ENCODE data around the gene SASS6.

The SASS6 gene

DNA sequence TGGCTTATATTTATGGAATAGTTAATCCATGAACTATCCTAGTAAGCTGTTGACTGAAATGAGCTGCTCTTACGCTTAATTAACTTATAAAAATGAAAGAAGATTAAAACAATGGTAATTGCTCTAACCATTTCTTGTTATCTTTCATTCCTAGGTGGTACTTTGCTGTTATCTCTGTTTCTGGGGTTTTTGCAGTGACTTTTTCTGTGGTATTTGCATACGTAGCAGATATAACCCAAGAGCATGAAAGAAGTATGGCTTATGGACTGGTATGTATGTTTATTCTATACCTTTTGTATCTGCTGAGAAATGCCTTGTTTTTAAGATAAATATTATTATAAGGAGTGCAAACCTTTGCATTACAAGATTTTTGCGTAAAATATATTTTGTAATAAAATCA is 71.0 kb downstream of the SASS6 start (continued):
- TF ChIP-seq, protein P1, sequence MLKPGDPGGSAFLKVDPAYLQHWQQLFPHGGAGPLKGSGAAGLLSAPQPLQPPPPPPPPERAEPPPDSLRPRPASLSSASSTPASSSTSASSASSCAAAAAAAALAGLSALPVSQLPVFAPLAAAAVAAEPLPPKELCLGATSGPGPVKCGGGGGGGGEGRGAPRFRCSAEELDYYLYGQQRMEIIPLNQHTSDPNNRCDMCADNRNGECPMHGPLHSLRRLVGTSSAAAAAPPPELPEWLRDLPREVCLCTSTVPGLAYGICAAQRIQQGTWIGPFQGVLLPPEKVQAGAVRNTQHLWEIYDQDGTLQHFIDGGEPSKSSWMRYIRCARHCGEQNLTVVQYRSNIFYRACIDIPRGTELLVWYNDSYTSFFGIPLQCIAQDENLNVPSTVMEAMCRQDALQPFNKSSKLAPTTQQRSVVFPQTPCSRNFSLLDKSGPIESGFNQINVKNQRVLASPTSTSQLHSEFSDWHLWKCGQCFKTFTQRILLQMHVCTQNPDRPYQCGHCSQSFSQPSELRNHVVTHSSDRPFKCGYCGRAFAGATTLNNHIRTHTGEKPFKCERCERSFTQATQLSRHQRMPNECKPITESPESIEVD (tag by site-specific recombination; IDR thresholded peaks at IDR 0.05) = no peak; the same call in 1 of the 2 replicates

DNA sequence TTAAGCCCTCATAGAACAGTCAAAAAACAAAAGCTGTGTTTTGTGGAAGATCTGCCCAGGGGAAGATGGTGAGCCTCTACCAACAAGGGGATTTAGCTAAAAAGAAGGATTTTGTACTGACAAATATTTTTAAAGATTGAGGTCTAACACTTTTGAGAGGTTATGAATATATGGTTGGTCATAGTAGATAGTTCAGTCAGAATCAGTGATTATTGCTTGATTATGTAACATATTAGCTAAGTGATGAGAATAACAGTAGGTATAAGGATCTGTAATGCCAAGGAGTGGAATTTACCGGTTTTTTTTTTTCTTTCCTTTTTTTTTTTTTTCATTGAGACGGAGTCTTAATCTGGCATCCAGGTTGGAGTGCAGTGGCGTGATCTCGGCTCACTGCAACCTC is 79.0 kb downstream of the SASS6 start:
- POLR2A ChIA-PET = no interaction called here
- Histone ChIP-seq H3K4me1 (ENCODE audit: control insufficient read depth, insufficient read depth, low read length) (peaks cover 2% of the 10 kb centered on the region; the same call in 1 of the 2 replicates), H3K27ac (ENCODE audit: extremely low read depth, low read depth, low read length) (no peak overlapping the region), H3K4me3 (ENCODE audit: low read depth, low read length) (no peak overlapping the region), H3K9me3 (ENCODE audit: control insufficient read depth, insufficient read depth, low read depth, low read length) (no peaks in the 10 kb centered on the region), H3K36me3 (ENCODE audit: control insufficient read depth in 2 of 2, insufficient read depth in 1 of 2, low read length in 2 of 2) (peaks cover 2 to 3% of the 10 kb centered on the region in 2 experiments)
- CTCF ChIA-PET = interaction anchor here (1.0 kb wide), 1 partner anchor 403 kb away, joined by 5 read pairs; no protein-coding TSS in a partner anchor
- TF ChIP-seq, protein P2, sequence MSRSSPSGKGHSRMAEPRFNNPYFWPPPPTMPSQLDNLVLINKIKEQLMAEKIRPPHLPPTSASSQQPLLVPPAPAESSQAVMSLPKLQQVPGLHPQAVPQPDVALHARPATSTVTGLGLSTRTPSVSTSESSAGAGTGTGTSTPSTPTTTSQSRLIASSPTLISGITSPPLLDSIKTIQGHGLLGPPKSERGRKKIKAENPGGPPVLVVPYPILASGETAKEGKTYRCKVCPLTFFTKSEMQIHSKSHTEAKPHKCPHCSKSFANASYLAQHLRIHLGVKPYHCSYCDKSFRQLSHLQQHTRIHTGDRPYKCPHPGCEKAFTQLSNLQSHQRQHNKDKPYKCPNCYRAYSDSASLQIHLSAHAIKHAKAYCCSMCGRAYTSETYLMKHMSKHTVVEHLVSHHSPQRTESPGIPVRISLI (tag by site-specific recombination; IDR thresholded peaks at IDR 0.05) = peak; percentile 72; the same call in 1 of the 2 replicates
- TF ChIP-seq, protein P3, sequence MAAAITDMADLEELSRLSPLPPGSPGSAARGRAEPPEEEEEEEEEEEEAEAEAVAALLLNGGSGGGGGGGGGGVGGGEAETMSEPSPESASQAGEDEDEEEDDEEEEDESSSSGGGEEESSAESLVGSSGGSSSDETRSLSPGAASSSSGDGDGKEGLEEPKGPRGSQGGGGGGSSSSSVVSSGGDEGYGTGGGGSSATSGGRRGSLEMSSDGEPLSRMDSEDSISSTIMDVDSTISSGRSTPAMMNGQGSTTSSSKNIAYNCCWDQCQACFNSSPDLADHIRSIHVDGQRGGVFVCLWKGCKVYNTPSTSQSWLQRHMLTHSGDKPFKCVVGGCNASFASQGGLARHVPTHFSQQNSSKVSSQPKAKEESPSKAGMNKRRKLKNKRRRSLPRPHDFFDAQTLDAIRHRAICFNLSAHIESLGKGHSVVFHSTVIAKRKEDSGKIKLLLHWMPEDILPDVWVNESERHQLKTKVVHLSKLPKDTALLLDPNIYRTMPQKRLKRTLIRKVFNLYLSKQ (tag by site-specific recombination; IDR thresholded peaks at IDR 0.05; ENCODE audit: borderline replicate concordance) = no peak

DNA sequence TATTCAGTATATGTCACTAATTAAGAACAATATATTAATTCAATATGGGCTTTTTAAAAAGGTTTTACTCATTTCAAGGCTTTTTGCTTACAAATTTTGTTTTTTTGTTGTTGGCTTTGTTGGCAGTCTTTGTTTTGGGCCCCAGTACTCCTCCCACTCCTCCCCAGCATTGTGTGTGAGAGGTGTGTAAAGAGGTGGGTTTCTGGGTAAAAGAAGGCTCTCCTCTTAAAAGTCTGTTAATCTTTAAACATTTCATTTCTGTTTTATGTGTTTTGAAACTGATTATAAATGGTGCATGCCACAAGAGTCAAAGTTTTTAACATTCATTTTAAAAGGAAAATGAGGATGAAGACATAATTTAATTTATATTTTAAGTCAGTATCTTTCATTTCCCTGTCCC is 79.6 kb downstream of the SASS6 start:
- Histone ChIP-seq H3K9me3 (ENCODE audit: control insufficient read depth, insufficient read depth, low read depth, low read length) (no peaks in the 10 kb centered on the region), H3K4me3 (ENCODE audit: low read depth, low read length) (no peak overlapping the region), H3K27ac (ENCODE audit: extremely low read depth, low read depth, low read length) (no peak overlapping the region), H3K4me1 (ENCODE audit: control insufficient read depth, insufficient read depth, low read length) (peaks cover 5% of the 10 kb centered on the region; the same call in 1 of the 2 replicates), H3K36me3 (ENCODE audit: control insufficient read depth in 2 of 2, insufficient read depth in 1 of 2, low read length in 2 of 2) (peaks cover 2 to 3% of the 10 kb centered on the region in 2 experiments)
- CTCF ChIA-PET = interaction anchor here (1.0 kb wide), 1 partner anchor 404 kb away, joined by 5 read pairs; no protein-coding TSS in a partner anchor
- POLR2A ChIA-PET = no interaction called here
- TF ChIP-seq ZNF558 (tag by site-specific recombination; IDR thresholded peaks at IDR 0.05) (no peak), GLIS1 (tag by site-specific recombination; IDR thresholded peaks at IDR 0.05) (no peak), ZFP41 (tag by site-specific recombination; IDR thresholded peaks at IDR 0.05; ENCODE audit: borderline replicate concordance) (no peak), KLF16 (tag by site-specific recombination; IDR thresholded peaks at IDR 0.05) (no peak), SP3 (tag by site-specific recombination; IDR thresholded peaks at IDR 0.05) (no peak), ZNF404 (tag by site-specific recombination; IDR thresholded peaks at IDR 0.05) (no peak), ZNF184 (tag by site-specific recombination; IDR thresholded peaks at IDR 0.05) (no peak), ZNF521 (tag by site-specific recombination; IDR thresholded peaks at IDR 0.05) (no peak), ZNF548 (tag by site-specific recombination; IDR thresholded peaks at IDR 0.05) (no peak), ZNF341 (tag by site-specific recombination; IDR thresholded peaks at IDR 0.05; ENCODE audit: low read depth) (no peak), WT1 (tag by site-specific recombination; IDR thresholded peaks at IDR 0.05) (no peak), ZNF530 (tag by site-specific recombination; IDR thresholded peaks at IDR 0.05; ENCODE audit: low read depth) (no peak), OSR2 (tag by site-specific recombination; IDR thresholded peaks at IDR 0.05) (no peak), ZNF510 (tag by site-specific recombination; IDR thresholded peaks at IDR 0.05; ENCODE audit: insufficient replicate concordance) (no peak), ZNF747 (tag by site-specific recombination; IDR thresholded peaks at IDR 0.05) (no peak), TRIM28 (IDR thresholded peaks at IDR 0.05; ENCODE audit: borderline replicate concordance, low read length) (no peak), ZBTB17 (tag by site-specific recombination; IDR thresholded peaks at IDR 0.05) (no peak)
- TF ChIP-seq, protein P4, sequence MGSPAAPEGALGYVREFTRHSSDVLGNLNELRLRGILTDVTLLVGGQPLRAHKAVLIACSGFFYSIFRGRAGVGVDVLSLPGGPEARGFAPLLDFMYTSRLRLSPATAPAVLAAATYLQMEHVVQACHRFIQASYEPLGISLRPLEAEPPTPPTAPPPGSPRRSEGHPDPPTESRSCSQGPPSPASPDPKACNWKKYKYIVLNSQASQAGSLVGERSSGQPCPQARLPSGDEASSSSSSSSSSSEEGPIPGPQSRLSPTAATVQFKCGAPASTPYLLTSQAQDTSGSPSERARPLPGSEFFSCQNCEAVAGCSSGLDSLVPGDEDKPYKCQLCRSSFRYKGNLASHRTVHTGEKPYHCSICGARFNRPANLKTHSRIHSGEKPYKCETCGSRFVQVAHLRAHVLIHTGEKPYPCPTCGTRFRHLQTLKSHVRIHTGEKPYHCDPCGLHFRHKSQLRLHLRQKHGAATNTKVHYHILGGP (tag by site-specific recombination; IDR thresholded peaks at IDR 0.05) = no peak
- TF ChIP-seq, protein P5, sequence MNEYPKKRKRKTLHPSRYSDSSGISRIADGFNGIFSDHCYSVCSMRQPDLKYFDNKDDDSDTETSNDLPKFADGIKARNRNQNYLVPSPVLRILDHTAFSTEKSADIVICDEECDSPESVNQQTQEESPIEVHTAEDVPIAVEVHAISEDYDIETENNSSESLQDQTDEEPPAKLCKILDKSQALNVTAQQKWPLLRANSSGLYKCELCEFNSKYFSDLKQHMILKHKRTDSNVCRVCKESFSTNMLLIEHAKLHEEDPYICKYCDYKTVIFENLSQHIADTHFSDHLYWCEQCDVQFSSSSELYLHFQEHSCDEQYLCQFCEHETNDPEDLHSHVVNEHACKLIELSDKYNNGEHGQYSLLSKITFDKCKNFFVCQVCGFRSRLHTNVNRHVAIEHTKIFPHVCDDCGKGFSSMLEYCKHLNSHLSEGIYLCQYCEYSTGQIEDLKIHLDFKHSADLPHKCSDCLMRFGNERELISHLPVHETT (tag by site-specific recombination; IDR thresholded peaks at IDR 0.05) = no peak
- TF ChIP-seq, protein P6, sequence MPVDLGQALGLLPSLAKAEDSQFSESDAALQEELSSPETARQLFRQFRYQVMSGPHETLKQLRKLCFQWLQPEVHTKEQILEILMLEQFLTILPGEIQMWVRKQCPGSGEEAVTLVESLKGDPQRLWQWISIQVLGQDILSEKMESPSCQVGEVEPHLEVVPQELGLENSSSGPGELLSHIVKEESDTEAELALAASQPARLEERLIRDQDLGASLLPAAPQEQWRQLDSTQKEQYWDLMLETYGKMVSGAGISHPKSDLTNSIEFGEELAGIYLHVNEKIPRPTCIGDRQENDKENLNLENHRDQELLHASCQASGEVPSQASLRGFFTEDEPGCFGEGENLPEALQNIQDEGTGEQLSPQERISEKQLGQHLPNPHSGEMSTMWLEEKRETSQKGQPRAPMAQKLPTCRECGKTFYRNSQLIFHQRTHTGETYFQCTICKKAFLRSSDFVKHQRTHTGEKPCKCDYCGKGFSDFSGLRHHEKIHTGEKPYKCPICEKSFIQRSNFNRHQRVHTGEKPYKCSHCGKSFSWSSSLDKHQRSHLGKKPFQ (tag by site-specific recombination; IDR thresholded peaks at IDR 0.05) = no peak

All from HEK293 (cell line).